Measurements from ENCODE around the gene ONECUT3.

Gene ONECUT3

GRCh38 chr19:1786668-1787067 is 33.4 kb downstream of the ONECUT3 start:
- no peaks in the 10 kb centered on the region for H3K27me3 ChIP-seq (ENCODE audit: insufficient read depth, low read length, poor library complexity, severe bottlenecking)
- H3K9me2 ChIP-seq (replicated peaks; ENCODE audit: low read depth, low read length): no peaks in the 10 kb centered on the region
- no peaks in the 10 kb centered on the region for H4K20me1 ChIP-seq (ENCODE audit: insufficient read depth, low read length, poor library complexity, severe bottlenecking)
- no peaks in the 10 kb centered on the region for H3F3A ChIP-seq (ENCODE audit: low read depth)
- H3K4me2 ChIP-seq (ENCODE audit: low read depth, low read length, poor library complexity, severe bottlenecking): no peak overlapping the region
- H3K79me2 ChIP-seq (ENCODE audit: insufficient read depth, low read length): no peaks in the 10 kb centered on the region
- H3K4me1 ChIP-seq (ENCODE audit: insufficient read depth, low read length, poor library complexity, severe bottlenecking): no peaks in the 10 kb centered on the region
- no peak overlapping the region for H3K4me3 ChIP-seq (ENCODE audit: low read length, poor library complexity, severe bottlenecking)
- H3K9me3 ChIP-seq (ENCODE audit: insufficient read depth, low read depth, low read length): peaks cover 2% of the 10 kb centered on the region; the same call in 1 of the 2 replicates
- H2AFZ ChIP-seq (ENCODE audit: low read length): no peak overlapping the region
- H3K9ac ChIP-seq (ENCODE audit: low read depth, low read length, poor library complexity, severe bottlenecking): no peak overlapping the region
- TF ChIP-seq EZH2phosphoT487 (IDR thresholded peaks at IDR 0.05; ENCODE audit: borderline replicate concordance): no peak
- TF ChIP-seq, protein P1, sequence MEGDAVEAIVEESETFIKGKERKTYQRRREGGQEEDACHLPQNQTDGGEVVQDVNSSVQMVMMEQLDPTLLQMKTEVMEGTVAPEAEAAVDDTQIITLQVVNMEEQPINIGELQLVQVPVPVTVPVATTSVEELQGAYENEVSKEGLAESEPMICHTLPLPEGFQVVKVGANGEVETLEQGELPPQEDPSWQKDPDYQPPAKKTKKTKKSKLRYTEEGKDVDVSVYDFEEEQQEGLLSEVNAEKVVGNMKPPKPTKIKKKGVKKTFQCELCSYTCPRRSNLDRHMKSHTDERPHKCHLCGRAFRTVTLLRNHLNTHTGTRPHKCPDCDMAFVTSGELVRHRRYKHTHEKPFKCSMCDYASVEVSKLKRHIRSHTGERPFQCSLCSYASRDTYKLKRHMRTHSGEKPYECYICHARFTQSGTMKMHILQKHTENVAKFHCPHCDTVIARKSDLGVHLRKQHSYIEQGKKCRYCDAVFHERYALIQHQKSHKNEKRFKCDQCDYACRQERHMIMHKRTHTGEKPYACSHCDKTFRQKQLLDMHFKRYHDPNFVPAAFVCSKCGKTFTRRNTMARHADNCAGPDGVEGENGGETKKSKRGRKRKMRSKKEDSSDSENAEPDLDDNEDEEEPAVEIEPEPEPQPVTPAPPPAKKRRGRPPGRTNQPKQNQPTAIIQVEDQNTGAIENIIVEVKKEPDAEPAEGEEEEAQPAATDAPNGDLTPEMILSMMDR (conservative IDR thresholded peaks at IDR 0.05; ENCODE audit: low read length): no peak
- no peaks in the 10 kb centered on the region for H3K36me3 ChIP-seq (ENCODE audit: insufficient read depth, low read length)

DNA sequence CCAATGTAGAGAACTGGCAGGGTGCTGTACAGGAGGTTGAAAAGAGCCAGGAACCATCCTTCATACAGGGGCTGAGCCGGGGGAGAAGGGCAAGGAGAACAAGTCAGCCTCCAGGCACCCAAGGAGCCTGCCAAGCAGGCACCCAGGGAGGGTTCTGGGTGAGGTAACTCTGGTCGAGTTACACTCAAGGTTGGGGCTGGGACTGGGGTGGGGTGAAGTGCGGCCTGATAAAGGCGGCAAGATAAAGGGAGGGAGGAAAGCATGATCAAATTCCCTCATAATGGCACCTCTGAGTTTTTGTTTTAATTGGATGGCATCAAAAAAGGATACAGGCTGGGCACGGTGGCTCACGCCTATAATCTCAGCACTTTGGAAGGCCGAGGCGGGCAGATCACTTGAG is 33.8 kb downstream of the ONECUT3 start:
- Histone ChIP-seq H3F3A (ENCODE audit: low read depth) (no peaks in the 10 kb centered on the region), H3K27me3 (ENCODE audit: insufficient read depth, low read length, poor library complexity, severe bottlenecking) (no peaks in the 10 kb centered on the region), H3K9me2 (replicated peaks; ENCODE audit: low read depth, low read length) (no peaks in the 10 kb centered on the region), H3K36me3 (ENCODE audit: insufficient read depth, low read length) (no peaks in the 10 kb centered on the region), H3K4me2 (ENCODE audit: low read depth, low read length, poor library complexity, severe bottlenecking) (no peak overlapping the region), H3K9ac (ENCODE audit: low read depth, low read length, poor library complexity, severe bottlenecking) (no peak overlapping the region), H2AFZ (ENCODE audit: low read length) (no peak overlapping the region), H3K79me2 (ENCODE audit: insufficient read depth, low read length) (no peaks in the 10 kb centered on the region), H3K4me1 (ENCODE audit: insufficient read depth, low read length, poor library complexity, severe bottlenecking) (no peaks in the 10 kb centered on the region), H3K9me3 (ENCODE audit: insufficient read depth, low read depth, low read length) (no peaks in the 10 kb centered on the region; the same call in 1 of the 2 replicates), H4K20me1 (ENCODE audit: insufficient read depth, low read length, poor library complexity, severe bottlenecking) (no peaks in the 10 kb centered on the region), H3K4me3 (ENCODE audit: low read length, poor library complexity, severe bottlenecking) (no peak overlapping the region)
- no peak for TF ChIP-seq EZH2phosphoT487 (IDR thresholded peaks at IDR 0.05; ENCODE audit: borderline replicate concordance)
- TF ChIP-seq, protein P1 (conservative IDR thresholded peaks at IDR 0.05; ENCODE audit: low read length): no peak

- no peak overlapping the region for H2AFZ ChIP-seq (ENCODE audit: low read length)
- H3F3A ChIP-seq (ENCODE audit: low read depth): no peaks in the 10 kb centered on the region
- H3K9me3 ChIP-seq (ENCODE audit: insufficient read depth, low read depth, low read length): no peaks in the 10 kb centered on the region
- H4K20me1 ChIP-seq (ENCODE audit: insufficient read depth, low read length, poor library complexity, severe bottlenecking): no peaks in the 10 kb centered on the region
- H3K4me1 ChIP-seq (ENCODE audit: insufficient read depth, low read length, poor library complexity, severe bottlenecking): peaks cover 5% of the 10 kb centered on the region
- H3K79me2 ChIP-seq (ENCODE audit: insufficient read depth, low read length): no peaks in the 10 kb centered on the region
- H3K9ac ChIP-seq (ENCODE audit: low read depth, low read length, poor library complexity, severe bottlenecking): no peak overlapping the region
- no peaks in the 10 kb centered on the region for H3K9me2 ChIP-seq (replicated peaks; ENCODE audit: low read depth, low read length)
- H3K36me3 ChIP-seq (ENCODE audit: insufficient read depth, low read length): no peaks in the 10 kb centered on the region
- TF ChIP-seq EZH2phosphoT487 (IDR thresholded peaks at IDR 0.05; ENCODE audit: borderline replicate concordance): no peak
- TF ChIP-seq, protein P1 (conservative IDR thresholded peaks at IDR 0.05; ENCODE audit: low read length): no peak
- H3K27me3 ChIP-seq (ENCODE audit: insufficient read depth, low read length, poor library complexity, severe bottlenecking): no peaks in the 10 kb centered on the region
- H3K4me2 ChIP-seq (ENCODE audit: low read depth, low read length, poor library complexity, severe bottlenecking): no peak overlapping the region
- no peak overlapping the region for H3K4me3 ChIP-seq (ENCODE audit: low read length, poor library complexity, severe bottlenecking)
Observed at GRCh38 chr19:1789261-1790041, 36.1 kb downstream of the ONECUT3 start.

Data from Loucy (cell line).